Ishikawa (cell line): Measurements from ENCODE around the gene AOC3.

Experiments used
- CREB1 ChIP-seq: IDR thresholded peaks from 2 replicates; pipeline ENCODE4 v1.6.1; 2012; ENCODE audit warnings: low read depth
- EP300 ChIP-seq: IDR thresholded peaks from 2 replicates; pipeline ENCODE4 v1.6.1; 2012; ENCODE audit warnings: borderline replicate concordance
- MAX ChIP-seq: IDR thresholded peaks from 2 replicates; pipeline ENCODE4 v1.6.1; 2012
- NFIC ChIP-seq: IDR thresholded peaks from 2 replicates; pipeline ENCODE4 v1.6.1; 2012
- RAD21 ChIP-seq: IDR thresholded peaks from 2 replicates; pipeline ENCODE4 v1.6.1; 2012; ENCODE audit warnings: low read depth
- TAF1 ChIP-seq: IDR thresholded peaks from 2 replicates; pipeline ENCODE4 v1.6.1; 2012; ENCODE audit warnings: low read depth, mild to moderate bottlenecking
- TCF12 ChIP-seq: IDR thresholded peaks from 2 replicates; pipeline ENCODE4 v1.6.1; 2012; ENCODE audit warnings: low read depth
- TEAD4 ChIP-seq: IDR thresholded peaks from 2 replicates; pipeline ENCODE4 v1.6.1; 2012
- YY1 ChIP-seq: IDR thresholded peaks from 2 replicates; pipeline ENCODE4 v1.6.1; 2012; ENCODE audit warnings: low read depth

GRCh38 chr17:42849031-42849430 is 2.0 kb upstream of the AOC3 start:
- TF ChIP-seq TCF12 (no peak), TEAD4 (no peak), TAF1 (no peak), MAX (no peak), EP300 (no peak), YY1 (no peak), NFIC (no peak), RAD21 (no peak), CREB1 (no peak)
